Liver (tissue), 3 donors: ENCODE results near the gene SMAD5.

Source experiments
- EGR1 ChIP-seq, 2 donors: IDR thresholded peaks; 2 replicates each; pipeline ENCODE4 v1.6.1; 2016 to 2018; ENCODE audit warnings: antibody characterized with exemption in 2 of 2, low read depth in 2 of 2
- SP1 ChIP-seq: IDR thresholded peaks from 2 replicates; pipeline ENCODE4 v1.6.1; 2018; ENCODE audit warnings: antibody characterized with exemption, mild to moderate bottlenecking
- YY1 ChIP-seq: IDR thresholded peaks from 2 replicates; pipeline ENCODE4 v1.6.1; 2016; ENCODE audit warnings: antibody characterized with exemption, mild to moderate bottlenecking
- TF ChIP-seq, protein P1 (sequence below): IDR thresholded peaks from 2 replicates; pipeline ENCODE4 v1.6.1; 2016; ENCODE audit warnings: antibody characterized with exemption
- TF ChIP-seq, protein P2 (sequence below): fragments of 150-350 bp; IDR thresholded peaks from 2 replicates; pipeline ENCODE4 v1.5.1; 2017; ENCODE audit warnings: improper control_type of control experiment, low read depth, low read length; ENCODE audit not compliant: missing input control
- donor health status: healthy.
- donor health status: healthy.

DNA sequence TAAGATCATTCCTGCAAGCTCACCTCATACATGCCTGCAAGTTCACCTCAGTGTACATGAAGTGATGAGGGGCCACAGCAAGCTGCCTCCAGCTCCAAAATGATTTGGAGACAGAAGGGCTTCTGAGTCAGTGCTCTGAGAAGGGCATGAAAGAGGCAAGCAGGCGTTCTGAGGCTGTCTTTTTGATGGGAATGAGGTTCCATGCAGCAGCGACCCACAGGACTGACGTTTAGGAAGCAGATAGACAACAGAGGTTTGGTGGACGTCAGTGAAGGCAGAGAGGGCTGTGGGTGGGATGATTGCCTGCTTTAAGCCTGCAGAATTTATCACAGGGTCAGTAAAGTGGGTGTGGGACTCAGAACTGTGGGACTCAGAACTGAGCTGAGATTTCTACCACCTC is 69.2 kb downstream of the SMAD5 start:
- TF ChIP-seq, protein P1, sequence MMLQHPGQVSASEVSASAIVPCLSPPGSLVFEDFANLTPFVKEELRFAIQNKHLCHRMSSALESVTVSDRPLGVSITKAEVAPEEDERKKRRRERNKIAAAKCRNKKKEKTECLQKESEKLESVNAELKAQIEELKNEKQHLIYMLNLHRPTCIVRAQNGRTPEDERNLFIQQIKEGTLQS: no peak
- TF ChIP-seq SP1 (no peak), EGR1 (IDR thresholded peaks at IDR 0.05; ENCODE audit: low read depth in 2 of 2) (no peak), YY1 (no peak)
- TF ChIP-seq, protein P2, sequence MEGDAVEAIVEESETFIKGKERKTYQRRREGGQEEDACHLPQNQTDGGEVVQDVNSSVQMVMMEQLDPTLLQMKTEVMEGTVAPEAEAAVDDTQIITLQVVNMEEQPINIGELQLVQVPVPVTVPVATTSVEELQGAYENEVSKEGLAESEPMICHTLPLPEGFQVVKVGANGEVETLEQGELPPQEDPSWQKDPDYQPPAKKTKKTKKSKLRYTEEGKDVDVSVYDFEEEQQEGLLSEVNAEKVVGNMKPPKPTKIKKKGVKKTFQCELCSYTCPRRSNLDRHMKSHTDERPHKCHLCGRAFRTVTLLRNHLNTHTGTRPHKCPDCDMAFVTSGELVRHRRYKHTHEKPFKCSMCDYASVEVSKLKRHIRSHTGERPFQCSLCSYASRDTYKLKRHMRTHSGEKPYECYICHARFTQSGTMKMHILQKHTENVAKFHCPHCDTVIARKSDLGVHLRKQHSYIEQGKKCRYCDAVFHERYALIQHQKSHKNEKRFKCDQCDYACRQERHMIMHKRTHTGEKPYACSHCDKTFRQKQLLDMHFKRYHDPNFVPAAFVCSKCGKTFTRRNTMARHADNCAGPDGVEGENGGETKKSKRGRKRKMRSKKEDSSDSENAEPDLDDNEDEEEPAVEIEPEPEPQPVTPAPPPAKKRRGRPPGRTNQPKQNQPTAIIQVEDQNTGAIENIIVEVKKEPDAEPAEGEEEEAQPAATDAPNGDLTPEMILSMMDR: no peak
